NCI-H2196 treated with DMSO at 0.1 percent for 48 hours (cell line): Measurements from ENCODE around the gene PPP1R12B.
"Not testable (repeated sequence)": the region's sequence is repeated elsewhere in the genome, so short reads cannot be mapped to it uniquely, and the experiment has no call there.

Experiments used
- DNase-seq: peaks from one replicate; lab custom pipeline; 2025; ENCODE audit not compliant: unreplicated experiment; lab: John Stamatoyannopoulos, UW

PPP1R12B gene

GRCh38 chr1:202596638-202597037, 248.1 kb downstream of the PPP1R12B start:
- DNase-seq: no peak

- DNase-seq: no peak
Observed at GRCh38 chr1:202597090-202597761, 248.7 kb downstream of the PPP1R12B start.

- DNase-seq: peak; percentile 18
Observed at GRCh38 chr1:202599669-202600431, 251.4 kb downstream of the PPP1R12B start.

DNA sequence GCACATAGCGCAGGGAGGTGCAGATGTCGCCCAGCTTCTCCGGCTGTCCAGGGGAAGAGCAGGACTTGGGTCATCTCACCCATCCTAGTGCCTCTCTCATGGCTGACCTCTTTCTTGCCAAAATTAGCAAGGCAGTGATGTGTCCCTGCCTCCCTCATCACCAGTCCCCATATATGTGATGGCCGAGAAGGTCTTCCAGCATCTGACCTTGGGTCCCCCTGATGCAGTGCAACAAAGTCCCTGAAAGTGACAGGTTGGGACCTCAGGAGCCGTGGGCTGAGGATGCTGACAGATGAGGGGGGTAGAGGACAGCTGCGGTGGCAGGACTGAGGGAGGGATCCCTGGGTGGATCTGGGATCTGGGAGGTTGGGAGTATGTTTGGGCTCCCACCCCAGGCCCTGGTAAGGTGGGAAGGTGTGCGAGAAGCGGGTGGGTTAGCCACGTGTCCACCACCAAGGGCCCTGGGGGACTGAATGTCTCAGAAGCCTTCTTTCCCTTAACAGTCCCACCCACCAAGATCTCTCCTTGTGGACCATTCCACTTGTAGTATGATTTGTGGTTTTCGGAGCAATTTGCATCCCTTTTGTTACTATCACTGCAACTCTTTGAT, 252.0 kb downstream of the PPP1R12B start:
- DNase-seq: no peak

DNA sequence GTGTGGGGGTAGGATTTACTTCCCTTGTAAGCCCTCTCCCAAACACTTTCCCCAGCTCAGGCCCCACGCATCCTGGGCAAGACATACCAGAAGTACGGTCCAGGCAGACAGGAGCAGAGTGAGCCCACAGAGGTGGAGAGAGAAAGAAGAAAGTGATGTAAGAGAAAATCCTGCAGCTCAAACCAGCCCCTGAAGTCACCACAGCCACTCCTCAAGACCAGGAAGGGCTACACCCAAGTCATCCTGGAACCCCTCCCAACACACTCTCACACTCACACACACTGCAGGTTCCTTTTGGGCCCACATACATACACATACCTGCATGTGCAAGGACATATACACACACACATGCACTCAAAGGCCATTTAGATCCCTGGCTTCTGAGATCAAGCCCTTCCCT, 254.9 kb downstream of the PPP1R12B start:
- no peak for DNase-seq

- no peak for DNase-seq
Observed at GRCh38 chr1:202605515-202605914, 257.0 kb downstream of the PPP1R12B start.

DNA sequence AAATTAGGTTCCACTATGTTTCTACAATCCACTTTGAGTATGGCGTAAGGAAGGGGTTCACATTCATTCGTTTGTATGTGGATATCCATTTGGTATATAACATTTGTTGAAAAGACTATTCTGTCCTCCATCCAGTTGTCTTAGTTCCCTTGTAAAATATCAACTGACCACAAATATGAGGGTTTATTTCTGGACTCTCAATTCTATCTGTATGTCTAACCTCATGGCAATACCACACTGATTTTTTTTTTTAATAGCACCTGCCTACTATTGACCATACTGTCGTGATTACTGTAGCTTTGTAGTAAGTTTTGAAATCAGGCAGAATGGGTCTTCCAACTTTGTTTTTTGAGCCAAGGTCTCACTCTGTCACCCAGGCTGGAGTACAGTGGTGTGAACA, 263.5 kb downstream of the PPP1R12B start:
- not testable (repeated sequence) for DNase-seq

DNA sequence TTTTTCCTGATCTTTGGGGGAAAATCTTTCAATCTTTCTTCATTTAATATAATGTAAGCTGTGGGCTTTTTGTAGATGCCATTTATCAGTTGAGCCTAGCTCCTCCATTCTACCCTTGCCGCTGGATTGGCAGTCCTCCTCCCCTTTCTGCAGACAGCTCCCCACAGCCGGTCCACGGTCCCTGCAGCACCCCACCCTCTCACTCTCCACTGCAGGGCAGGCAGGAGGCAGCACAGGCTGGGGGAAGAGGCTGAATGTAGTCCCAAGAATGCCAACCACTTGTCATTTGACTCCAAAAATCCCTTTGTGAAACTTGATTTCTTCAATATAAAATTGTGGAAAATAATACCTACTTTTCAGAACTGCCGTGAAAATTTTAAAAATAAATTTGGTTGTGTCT, 265.1 kb downstream of the PPP1R12B start:
- no peak for DNase-seq

- DNase-seq: not testable (repeated sequence)
Observed at GRCh38 chr1:202614363-202615207, 266.1 kb downstream of the PPP1R12B start.

GRCh38 chr1:202615208-202615500, 266.7 kb downstream of the PPP1R12B start:
- DNase-seq: not testable (repeated sequence)

GRCh38 chr1:202615501-202616354, 267.2 kb downstream of the PPP1R12B start:
- DNase-seq: no peak

DNA sequence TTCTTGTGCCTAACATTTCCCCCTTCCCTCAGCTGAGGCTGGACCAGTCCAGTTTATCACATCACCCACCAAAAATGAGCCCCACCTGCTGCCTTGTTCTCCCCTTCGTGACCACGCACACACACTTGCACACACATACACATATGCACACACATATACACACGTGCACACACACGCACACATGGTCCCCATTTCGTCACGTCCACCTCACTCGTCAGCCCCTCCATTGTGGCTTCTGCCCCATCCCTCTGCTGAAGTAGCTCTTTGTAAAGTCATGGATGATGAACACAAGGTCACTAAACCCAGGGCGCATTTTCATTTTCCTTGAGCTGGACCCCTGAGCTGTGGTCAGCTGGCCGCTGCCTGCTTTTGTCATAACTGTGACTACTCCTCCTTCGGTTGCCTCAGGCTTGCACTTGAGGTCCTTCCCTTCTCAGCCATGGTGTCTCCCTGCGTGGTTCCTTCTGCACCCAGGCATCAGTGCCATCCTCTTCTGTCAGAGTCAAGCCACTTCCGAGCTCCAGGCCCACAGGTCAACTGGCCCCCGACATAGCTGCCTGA, 267.9 kb downstream of the PPP1R12B start:
- no peak for DNase-seq

DNA sequence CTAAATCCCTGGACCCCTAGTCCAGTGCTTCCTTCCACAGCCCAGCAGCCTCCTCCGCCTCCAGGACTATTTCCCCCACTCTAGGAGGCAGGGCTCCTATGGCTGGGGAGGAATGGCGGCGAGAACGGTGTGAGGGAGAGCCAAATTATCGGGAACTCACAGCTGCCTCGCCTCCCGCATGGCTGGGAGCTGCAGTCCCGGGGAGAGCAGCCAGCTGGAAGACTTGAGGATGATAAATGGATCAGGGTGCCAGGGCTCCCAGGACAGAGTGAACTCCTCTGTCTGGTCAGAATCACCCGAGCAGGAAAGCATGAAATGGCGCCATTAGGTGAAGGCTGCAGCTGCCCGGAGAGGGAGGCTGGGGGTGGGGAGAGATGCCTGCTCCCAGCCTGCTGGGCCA, 270.5 kb downstream of the PPP1R12B start:
- not testable (repeated sequence) for DNase-seq

- no peak for DNase-seq
Observed at GRCh38 chr1:202619505-202619904, 271.0 kb downstream of the PPP1R12B start.

DNA sequence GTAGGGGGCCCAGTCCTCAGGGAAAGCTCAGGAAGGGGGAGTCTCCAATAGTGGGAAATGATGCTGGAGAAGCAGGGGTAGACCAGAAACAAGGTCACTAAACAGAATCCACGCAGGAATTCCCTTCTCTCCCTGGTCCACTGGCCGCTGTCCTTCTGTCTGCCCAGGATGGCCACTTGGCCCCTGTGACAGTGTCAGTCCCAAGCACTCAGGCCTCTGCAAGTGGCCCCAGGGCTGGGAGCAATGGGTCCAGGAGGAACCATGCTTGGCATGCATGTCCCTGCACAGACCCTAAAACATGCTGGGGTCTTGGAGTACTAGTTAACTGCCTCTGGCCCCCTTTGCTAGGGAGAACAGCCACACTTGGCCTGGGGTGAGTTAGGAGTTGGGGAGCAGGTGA, 271.5 kb downstream of the PPP1R12B start:
- DNase-seq: not testable (repeated sequence)

DNA sequence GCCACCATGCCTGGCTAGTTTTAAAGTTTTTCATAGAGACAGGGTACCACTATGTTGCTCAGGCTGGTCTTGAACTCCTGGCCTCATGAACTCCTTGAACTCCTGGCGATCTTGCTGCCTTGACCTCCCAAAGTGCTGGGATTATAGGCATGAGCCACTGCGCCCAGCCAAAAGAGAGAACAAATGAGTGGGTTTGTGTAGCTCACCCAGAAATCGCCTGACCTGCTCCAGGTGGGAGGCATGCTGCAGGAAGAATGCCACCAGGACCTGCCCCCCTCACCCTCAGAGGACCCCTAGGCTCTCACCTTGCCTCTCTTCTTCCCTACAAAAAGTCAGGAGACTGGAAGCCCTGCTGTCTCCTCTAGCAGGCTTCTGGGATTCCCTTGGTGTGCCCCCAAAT, 272.9 kb downstream of the PPP1R12B start:
- no peak for DNase-seq

DNA sequence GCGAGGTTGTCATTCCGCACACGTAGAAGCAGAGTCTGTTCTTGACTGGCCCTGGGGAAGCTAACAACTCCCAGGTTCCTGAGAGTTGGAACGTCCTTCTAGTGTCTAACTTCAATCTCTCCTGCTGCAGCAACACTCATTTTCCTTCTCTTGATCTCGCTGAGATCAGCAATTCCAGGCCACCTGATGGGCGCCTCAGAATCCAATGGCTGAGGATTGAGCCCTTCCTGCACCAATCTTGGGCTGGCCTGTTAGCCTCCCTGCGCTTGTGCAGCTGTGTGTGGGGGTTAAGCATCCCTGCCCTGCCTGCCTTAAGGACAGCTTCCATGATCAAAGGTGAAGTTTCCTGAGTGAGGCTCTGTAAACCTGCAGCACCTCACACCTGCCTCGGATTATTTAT, 273.9 kb downstream of the PPP1R12B start:
- no peak for DNase-seq

GRCh38 chr1:202623075-202623474, 274.6 kb downstream of the PPP1R12B start:
- no peak for DNase-seq

DNA sequence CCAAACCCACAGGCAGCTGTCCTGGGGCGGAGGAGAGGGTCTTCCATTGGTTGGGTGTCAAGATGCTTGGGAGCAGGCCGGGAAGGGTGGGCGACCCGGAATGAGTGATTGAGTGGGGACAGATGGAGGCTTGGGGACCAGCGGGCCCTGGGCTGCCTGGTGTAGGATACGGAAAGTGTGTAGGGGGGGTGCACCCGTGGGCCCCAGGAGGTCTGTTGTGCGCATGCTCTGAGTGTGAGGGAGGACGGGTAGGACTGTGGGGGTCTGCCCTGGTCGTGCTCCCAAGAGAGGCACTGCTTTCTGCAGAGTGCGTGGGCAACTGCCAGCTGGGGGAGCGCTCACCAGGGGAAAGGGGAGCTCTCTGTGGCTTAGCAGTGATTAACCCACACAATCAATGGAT, 275.0 kb downstream of the PPP1R12B start:
- not testable (repeated sequence) for DNase-seq

DNA sequence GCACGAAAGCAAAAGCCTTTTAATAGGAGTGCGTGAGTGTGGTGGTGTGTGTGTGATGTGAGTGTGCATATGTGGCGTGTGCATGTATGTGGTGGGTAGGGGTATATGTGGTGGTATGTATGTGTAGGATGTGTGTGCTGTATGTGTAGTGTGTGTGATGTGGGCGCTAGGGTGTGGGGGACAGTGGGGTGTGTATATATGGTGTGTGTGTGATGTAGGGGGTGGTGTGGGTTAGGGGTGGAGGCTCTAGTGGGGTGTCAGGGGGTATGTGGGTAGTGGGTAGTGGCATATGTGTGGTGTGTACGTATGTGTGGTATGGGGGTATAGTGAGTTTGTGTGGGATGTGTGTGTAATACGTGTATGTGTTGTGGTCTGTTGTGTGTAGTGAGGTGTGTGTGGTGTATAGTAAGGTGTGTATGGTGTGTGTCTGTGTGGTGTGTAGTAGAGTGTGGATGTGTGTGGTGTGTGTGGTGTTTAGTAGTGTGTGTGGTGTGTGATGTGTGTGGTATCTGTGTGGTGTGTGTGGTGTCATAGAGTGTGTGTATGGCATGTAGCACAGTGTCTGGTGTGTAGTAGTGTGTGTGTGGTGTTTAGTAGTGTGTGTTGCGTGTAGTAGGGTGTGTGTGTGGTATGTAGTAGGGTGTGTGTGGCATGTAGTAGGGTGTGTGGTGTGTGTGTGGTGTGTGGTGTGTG, 275.7 kb downstream of the PPP1R12B start:
- DNase-seq: no peak
